ENCODE data around the gene PFDN4. TPM values are rescaled to one million over a fixed set of nuclear protein-coding genes. Genes with fewer than 3 reads are reported as not detected.

Gene PFDN4, protein sequence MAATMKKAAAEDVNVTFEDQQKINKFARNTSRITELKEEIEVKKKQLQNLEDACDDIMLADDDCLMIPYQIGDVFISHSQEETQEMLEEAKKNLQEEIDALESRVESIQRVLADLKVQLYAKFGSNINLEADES
- 10 to 100 TPM; 32.8 to 44.9 TPM for total RNA-seq
- 67.3 TPM for polyA plus RNA-seq (ENCODE audit: insufficient read depth, low read depth, low replicate concordance)
- long read RNA-seq, donor 1, transcript PFDN4-201 (4 exons, 1,462 nt), result major isoform, 50 of 59 reads
- long read RNA-seq, donor 1, partial matches to known transcripts, result 6 of 59 reads
- long read RNA-seq, donor 1, other reads (novel, unspliced or antisense), result 0 of 59 reads
- long read RNA-seq, donor 2, transcript PFDN4-201 (4 exons, 1,462 nt), result major isoform, 23 of 38 reads
- long read RNA-seq, donor 2, partial matches to known transcripts, result 15 of 38 reads
- long read RNA-seq, donor 2, other reads (novel, unspliced or antisense), result 0 of 38 reads

DNA sequence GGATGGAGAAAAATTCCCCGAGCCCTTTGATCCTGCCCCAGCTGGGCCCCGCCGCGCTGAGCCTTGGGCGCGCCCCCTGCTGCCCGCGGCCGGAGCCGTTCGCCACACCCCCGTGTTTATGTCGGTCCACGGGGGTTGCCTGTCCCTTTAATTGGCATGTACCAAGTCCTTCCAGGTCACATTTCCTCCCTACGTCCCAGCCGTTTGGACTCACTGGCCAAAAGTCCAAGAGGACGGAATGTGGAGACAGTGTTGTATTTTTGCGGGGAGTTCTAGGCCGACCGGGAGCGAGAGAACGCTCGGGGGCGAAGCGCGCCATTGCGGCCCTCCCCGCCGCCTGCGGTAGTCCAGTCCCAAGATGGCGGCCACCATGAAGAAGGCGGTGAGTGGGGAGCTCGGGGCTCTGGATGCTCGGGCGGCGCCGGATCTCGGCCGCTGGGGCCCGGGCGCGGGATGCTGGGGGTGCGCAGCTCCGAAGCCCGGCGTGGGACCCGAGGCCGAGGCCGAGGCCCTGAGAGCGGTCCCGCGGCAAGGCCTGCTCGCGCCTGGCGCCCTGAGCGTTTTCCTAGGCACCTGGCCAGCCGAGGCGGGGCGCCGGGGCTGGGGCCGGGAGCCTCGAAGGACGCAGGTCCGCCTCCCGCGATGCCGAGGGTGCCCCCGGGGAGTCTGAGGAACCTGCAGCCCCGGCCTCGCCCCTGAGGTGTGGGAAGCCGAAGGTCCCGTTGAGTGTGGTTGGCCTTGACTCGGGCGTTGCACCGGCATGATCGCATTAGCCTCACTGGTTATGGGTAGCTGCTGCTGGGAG is at the start of gene PFDN4:
Gene PFDN4, plus strand, starts transcription at position 345 of the 805 bp plus-strand sequence. Its CDS starts 14 bp downstream, at position 359.
- peaks cover 13% of the 10 kb centered on the region for H3K4me1 ChIP-seq
- TF ChIP-seq, protein P1, sequence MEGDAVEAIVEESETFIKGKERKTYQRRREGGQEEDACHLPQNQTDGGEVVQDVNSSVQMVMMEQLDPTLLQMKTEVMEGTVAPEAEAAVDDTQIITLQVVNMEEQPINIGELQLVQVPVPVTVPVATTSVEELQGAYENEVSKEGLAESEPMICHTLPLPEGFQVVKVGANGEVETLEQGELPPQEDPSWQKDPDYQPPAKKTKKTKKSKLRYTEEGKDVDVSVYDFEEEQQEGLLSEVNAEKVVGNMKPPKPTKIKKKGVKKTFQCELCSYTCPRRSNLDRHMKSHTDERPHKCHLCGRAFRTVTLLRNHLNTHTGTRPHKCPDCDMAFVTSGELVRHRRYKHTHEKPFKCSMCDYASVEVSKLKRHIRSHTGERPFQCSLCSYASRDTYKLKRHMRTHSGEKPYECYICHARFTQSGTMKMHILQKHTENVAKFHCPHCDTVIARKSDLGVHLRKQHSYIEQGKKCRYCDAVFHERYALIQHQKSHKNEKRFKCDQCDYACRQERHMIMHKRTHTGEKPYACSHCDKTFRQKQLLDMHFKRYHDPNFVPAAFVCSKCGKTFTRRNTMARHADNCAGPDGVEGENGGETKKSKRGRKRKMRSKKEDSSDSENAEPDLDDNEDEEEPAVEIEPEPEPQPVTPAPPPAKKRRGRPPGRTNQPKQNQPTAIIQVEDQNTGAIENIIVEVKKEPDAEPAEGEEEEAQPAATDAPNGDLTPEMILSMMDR (IDR thresholded peaks at IDR 0.05), result peak in 2 of 3 experiments; percentile 69 to 80
- TF ChIP-seq POLR2A (IDR thresholded peaks at IDR 0.05), result no peak
- H3K4me3 ChIP-seq, result peak within 1 kb of the TSS; percentile 74 to 93
- H3K27ac ChIP-seq, result peak within 1 kb of the TSS; percentile 98 to 100
- no peaks in the 10 kb centered on the region for H3K9me3 ChIP-seq
- peak; percentile 88 for DNase-seq
- H3K27me3 ChIP-seq, result no peaks in the 10 kb centered on the region
- intact Hi-C loops (cut with DNase I; ENCODE audit: low total_unique reads), result no loop called here
- H3K36me3 ChIP-seq (ENCODE audit: low read depth, missing control alignments), result no peaks in the 10 kb centered on the region
- WGBS, 2 donors, result 0 to 1% methylated on average over 21 to 56 of the region's 76 CpGs

DNA sequence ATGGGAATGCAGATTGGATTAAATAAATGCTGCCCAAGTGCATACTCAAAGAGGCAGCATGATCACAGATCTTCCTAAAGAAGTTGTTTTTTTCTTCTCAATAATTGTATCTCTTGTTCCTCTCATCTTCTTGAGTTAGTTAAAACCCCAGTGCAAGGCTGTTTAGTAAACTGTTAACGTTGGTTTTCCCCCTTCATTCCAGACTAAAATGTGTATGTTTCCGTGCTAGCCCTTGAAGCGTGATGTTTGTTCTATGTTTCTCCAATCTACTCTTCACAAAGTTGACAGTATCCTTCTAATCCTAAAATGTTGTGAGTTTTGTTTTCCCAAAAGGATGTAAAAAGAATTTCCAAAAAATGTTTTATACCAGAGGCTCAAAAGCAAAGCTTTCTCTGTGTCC is 49.7 kb upstream of the PFDN4 start:
- no peaks in the 10 kb centered on the region for H3K9me3 ChIP-seq
- 78 to 91% methylated on average over 3 of the region's 3 CpGs for WGBS, 2 donors
- DNase-seq, result no peak
- H3K4me3 ChIP-seq, result no peak overlapping the region
- H3K4me1 ChIP-seq, result no peaks in the 10 kb centered on the region
- no peak overlapping the region for H3K27ac ChIP-seq
- no peaks in the 10 kb centered on the region for H3K27me3 ChIP-seq
- TF ChIP-seq, protein P1 (IDR thresholded peaks at IDR 0.05), result no peak
- TF ChIP-seq POLR2A (IDR thresholded peaks at IDR 0.05), result no peak
- no peaks in the 10 kb centered on the region for H3K36me3 ChIP-seq (ENCODE audit: low read depth, missing control alignments)
- intact Hi-C loops (cut with DNase I; ENCODE audit: low total_unique reads), result no loop called here

DNA sequence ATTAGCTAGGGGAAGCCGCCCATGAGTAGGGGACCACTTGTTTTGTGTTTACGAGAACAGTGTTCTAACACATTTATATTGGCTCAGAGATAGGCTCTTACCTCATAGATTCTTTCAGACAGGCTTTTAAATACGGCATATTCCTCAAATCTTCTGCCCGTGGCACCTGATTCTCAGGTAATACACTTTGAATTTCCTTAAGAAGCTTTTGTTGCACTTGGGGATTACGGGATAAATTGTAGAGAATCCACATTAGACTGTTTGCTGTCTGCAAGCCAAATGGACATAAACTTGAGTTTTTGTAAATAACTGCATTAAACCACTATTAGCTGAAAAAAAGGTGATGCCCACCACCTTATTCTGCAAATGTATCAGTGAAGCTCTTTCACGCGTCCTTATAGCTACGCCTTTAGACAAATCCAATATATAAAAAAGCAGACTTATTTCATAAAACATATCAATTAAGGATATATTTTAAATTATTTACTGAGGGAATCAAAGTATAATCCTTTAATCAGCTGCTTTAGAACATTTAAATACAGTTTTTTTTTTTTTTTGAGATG is 49.0 kb upstream of the PFDN4 start:
- no peaks in the 10 kb centered on the region for H3K9me3 ChIP-seq
- DNase-seq, result no peak
- H3K4me3 ChIP-seq, result no peak overlapping the region
- TF ChIP-seq POLR2A (IDR thresholded peaks at IDR 0.05), result no peak
- TF ChIP-seq, protein P1 (IDR thresholded peaks at IDR 0.05), result no peak
- no peaks in the 10 kb centered on the region for H3K4me1 ChIP-seq
- WGBS, 2 donors, result 79 to 83% methylated on average over 8 of the region's 8 CpGs
- intact Hi-C loops (cut with DNase I; ENCODE audit: low total_unique reads), result no loop called here
- H3K27me3 ChIP-seq, result no peaks in the 10 kb centered on the region
- H3K36me3 ChIP-seq (ENCODE audit: low read depth, missing control alignments), result no peaks in the 10 kb centered on the region
- H3K27ac ChIP-seq, result no peak overlapping the region

DNA sequence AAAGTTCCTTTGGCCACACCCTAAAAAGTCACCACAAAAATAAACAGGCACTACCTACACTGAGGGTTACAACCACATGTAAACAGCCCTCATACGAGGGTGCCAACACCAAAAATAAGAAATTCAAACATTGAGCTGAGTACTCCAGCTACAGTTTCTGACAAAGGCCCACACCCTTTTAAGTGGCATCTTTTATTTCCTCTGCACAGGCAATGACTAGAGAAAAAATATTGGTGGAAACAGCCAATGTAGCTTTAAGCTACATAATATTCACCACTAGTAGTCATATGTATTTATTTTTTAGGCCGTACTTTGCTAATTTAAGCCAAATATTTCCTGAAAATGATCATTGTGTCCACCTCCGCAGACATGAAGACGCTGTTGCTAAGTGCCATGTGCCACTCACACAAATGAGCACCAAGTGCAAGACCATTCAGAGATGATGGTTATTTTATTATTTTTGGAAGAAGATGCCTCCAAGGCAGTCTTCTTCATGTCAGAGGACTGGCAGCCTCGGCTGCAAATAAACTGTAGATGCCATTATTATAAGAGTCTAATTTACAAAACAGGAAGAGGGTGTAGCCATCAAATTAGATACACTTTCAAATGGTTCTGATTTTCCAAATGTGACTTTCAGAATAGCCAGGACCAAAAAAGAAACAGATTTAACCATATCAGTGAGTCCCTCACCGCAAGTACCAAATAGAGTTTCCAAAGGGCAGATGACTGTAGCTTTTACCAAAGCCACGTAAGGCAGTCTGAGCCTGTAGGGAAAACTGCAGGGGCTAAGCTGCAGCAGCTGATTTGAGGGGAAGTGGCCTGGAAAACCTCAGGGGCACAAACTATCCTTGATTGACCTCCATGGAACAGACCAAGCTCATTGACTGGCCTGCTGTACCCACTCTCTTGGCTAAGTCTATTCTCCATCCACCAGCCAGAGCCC is 47.6 kb upstream of the PFDN4 start:
- 82% methylated on average over 7 of the region's 7 CpGs for WGBS, 2 donors

More for the DNA sequence above, 47.6 kb upstream of the PFDN4 start:
- Histone ChIP-seq H3K36me3 (ENCODE audit: low read depth, missing control alignments) (no peaks in the 10 kb centered on the region), H3K4me1 (no peaks in the 10 kb centered on the region), H3K4me3 (no peak overlapping the region), H3K27ac (no peak overlapping the region), H3K27me3 (no peaks in the 10 kb centered on the region), H3K9me3 (no peaks in the 10 kb centered on the region)
- TF ChIP-seq, protein P1 (IDR thresholded peaks at IDR 0.05), result no peak
- no peak for TF ChIP-seq POLR2A (IDR thresholded peaks at IDR 0.05)
- DNase-seq, result no peak
- intact Hi-C loops (cut with DNase I; ENCODE audit: low total_unique reads), result no loop called here

Measured in testis (tissue), 5 donors.